ENCODE results near the gene RREB1. TPM values are rescaled to one million over a fixed set of nuclear protein-coding genes. Genes with fewer than 3 reads are reported as not detected.

RREB1 gene
- total RNA-seq, 1 experiment from 2014 or later: 35.8 TPM

- Histone ChIP-seq H3K4me2 (ENCODE audit: insufficient read depth, insufficient read length, low read length) (no peak overlapping the region), H2AK5ac (ENCODE audit: insufficient read length, low read length) (no peak overlapping the region), H4K5ac (ENCODE audit: insufficient read length, low read depth, low read length) (no peak overlapping the region), H2BK20ac (ENCODE audit: low read depth, low read length, poor library complexity, severe bottlenecking) (no peak overlapping the region), H3K9ac (ENCODE audit: extremely low read depth, insufficient read length, low read length) (no peak overlapping the region), H2BK120ac (ENCODE audit: low read depth, low read length, poor library complexity, severe bottlenecking) (no peak overlapping the region), H3K79me1 (ENCODE audit: insufficient read depth, low read depth, low read length, poor library complexity, severe bottlenecking) (no peaks in the 10 kb centered on the region), H2BK12ac (ENCODE audit: insufficient read length, low read depth, low read length) (no peak overlapping the region), H3K23ac (ENCODE audit: insufficient read length, low read depth, low read length) (no peak overlapping the region), H3K4ac (ENCODE audit: low read depth, low read length) (no peak overlapping the region), H2AFZ (ENCODE audit: low read length) (no peak overlapping the region), H3K23me2 (ENCODE audit: insufficient read length, low read depth, low read length, poor library complexity, severe bottlenecking) (no peaks in the 10 kb centered on the region), H3K56ac (ENCODE audit: insufficient read length, low read depth, low read length) (no peak overlapping the region), H3K27ac (ENCODE audit: insufficient read length, low read depth, low read length) (no peak overlapping the region), H4K8ac (replicated peaks; ENCODE audit: insufficient read length, low read depth, low read length) (no peak overlapping the region), H3K18ac (ENCODE audit: insufficient read length, low read depth, low read length) (no peak overlapping the region), H4K20me1 (ENCODE audit: control insufficient read depth, insufficient read depth, insufficient read length) (no peaks in the 10 kb centered on the region), H2BK15ac (ENCODE audit: low read depth, low read length) (no peak overlapping the region), H2BK5ac (ENCODE audit: insufficient read length, low read length) (no peak overlapping the region), H3K27me3 (ENCODE audit: insufficient read depth, low read length) (no peaks in the 10 kb centered on the region), H4K91ac (ENCODE audit: insufficient read length, low read depth, low read length) (no peak overlapping the region), H3K14ac (ENCODE audit: insufficient read depth, low read length) (no peak overlapping the region), H3K9me3 (ENCODE audit: control insufficient read depth, low read depth, low read length) (no peaks in the 10 kb centered on the region), H3T11ph (ENCODE audit: low read length) (no peak overlapping the region), H3K79me2 (ENCODE audit: insufficient read depth, low read length) (no peaks in the 10 kb centered on the region), H3K4me1 (ENCODE audit: insufficient read depth, low read length) (no peaks in the 10 kb centered on the region)
- Mint-ChIP-seq H3K4me3 (no peak overlapping the region), H3K27ac (peak overlapping the region in 1 of 3 experiments; percentile 89; a peak in 1 of 7 replicates), H3K4me1 (peaks cover 0 to 2% of the 10 kb centered on the region in 2 experiments; a peak in 1 of 4 replicates), H3K9me3 (no peaks in the 10 kb centered on the region; a peak in 4 of 5 replicates), H3K36me3 (ENCODE audit: insufficient read depth in 1 of 3, low read depth in 3 of 3) (no peaks in the 10 kb centered on the region), H3K27me3 (ENCODE audit: low read depth) (peaks cover 2% of the 10 kb centered on the region; the same call in 1 of the 2 replicates)
- no CpG with 5 or more reads among the region's 16 CpGs for WGBS (ENCODE audit: extremely low coverage, insufficient read length, low lambda C conversion rate)
- no peak for TF ChIP-seq CTCF (conservative IDR thresholded peaks at IDR 0.05)
- DNase-seq: no peak
These were observed 162.8 kb downstream of the RREB1 start for GRCh38 chr6:7270320-7271204.

All from H9 (cell line).